ENCODE data around the gene OR52D1. TPM values are rescaled to one million over a fixed set of nuclear protein-coding genes. Genes with fewer than 3 reads are reported as not detected.

The OR52D1 gene
- total and polyA plus RNA-seq, 2 donors from 2014 or later: not detected

DNA sequence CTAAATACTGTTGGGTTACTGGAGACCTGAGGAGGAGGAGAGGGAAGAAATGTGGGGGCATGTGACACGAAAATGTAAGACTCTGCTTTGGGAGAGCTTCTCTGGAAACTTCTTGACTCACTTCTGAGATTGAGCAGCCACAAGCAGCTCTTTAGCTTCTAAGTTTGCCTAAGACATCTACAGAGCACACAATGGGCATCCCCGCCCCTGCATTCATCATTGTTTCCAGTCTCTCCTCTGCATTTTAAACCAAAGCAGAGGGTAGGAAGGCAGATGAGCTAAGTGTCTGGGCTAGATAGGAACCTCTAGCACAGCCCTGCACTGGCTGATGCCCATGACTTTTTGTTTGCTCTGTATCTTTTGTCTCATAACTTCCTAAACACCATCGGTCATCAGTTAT, 2.1 kb upstream of the OR52D1 start:
- Histone ChIP-seq H3K9me3 (ENCODE audit: control insufficient read depth in 2 of 3, insufficient read depth in 1 of 3, low read length in 3 of 3) (no peaks in the 10 kb centered on the region), H3K27me3 (ENCODE audit: control insufficient read depth, insufficient read depth, low read length) (no peaks in the 10 kb centered on the region), H3K27ac (ENCODE audit: low read depth in 2 of 2, low read length in 2 of 2) (no peak overlapping the region), H3K4me1 (ENCODE audit: control insufficient read depth in 2 of 3, insufficient read depth in 2 of 3, low read depth in 1 of 3, low read length in 3 of 3) (no peaks in the 10 kb centered on the region), H3K9ac (ENCODE audit: low read length in 3 of 3) (no peak overlapping the region), H3K36me3 (ENCODE audit: control insufficient read depth in 2 of 3, insufficient read depth in 3 of 3, low read length in 3 of 3) (no peaks in the 10 kb centered on the region), H3K4me3 (ENCODE audit: low read length in 3 of 3) (no peak overlapping the region)
- DNase-seq: no peak
- intact Hi-C loops (cut with DNase I): no loop called here
- no peak for FAIRE-seq
- TF ChIP-seq, protein P1, sequence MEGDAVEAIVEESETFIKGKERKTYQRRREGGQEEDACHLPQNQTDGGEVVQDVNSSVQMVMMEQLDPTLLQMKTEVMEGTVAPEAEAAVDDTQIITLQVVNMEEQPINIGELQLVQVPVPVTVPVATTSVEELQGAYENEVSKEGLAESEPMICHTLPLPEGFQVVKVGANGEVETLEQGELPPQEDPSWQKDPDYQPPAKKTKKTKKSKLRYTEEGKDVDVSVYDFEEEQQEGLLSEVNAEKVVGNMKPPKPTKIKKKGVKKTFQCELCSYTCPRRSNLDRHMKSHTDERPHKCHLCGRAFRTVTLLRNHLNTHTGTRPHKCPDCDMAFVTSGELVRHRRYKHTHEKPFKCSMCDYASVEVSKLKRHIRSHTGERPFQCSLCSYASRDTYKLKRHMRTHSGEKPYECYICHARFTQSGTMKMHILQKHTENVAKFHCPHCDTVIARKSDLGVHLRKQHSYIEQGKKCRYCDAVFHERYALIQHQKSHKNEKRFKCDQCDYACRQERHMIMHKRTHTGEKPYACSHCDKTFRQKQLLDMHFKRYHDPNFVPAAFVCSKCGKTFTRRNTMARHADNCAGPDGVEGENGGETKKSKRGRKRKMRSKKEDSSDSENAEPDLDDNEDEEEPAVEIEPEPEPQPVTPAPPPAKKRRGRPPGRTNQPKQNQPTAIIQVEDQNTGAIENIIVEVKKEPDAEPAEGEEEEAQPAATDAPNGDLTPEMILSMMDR (IDR thresholded peaks at IDR 0.05; ENCODE audit: borderline replicate concordance, extremely low read depth, insufficient read depth): no peak

DNA sequence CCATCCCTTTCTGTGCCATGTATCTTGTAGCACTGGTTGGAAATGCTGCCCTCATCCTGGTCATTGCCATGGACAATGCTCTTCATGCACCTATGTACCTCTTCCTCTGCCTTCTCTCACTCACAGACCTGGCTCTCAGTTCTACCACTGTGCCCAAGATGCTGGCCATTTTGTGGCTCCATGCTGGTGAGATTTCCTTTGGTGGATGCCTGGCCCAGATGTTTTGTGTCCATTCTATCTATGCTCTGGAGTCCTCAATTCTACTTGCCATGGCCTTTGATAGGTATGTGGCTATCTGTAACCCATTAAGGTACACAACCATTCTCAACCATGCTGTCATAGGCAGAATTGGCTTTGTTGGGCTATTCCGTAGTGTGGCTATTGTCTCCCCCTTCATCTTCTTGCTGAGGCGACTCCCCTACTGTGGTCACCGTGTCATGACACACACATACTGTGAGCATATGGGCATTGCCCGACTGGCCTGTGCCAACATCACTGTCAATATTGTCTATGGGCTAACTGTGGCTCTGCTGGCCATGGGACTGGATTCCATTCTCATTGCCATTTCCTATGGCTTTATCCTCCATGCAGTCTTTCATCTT, 414 bp downstream of the OR52D1 start:
- H3K36me3 ChIP-seq (ENCODE audit: control insufficient read depth in 2 of 3, insufficient read depth in 3 of 3, low read length in 3 of 3): no peaks in the 10 kb centered on the region
- H3K9ac ChIP-seq (ENCODE audit: low read length in 3 of 3): no peak overlapping the region
- H3K4me3 ChIP-seq (ENCODE audit: low read length in 3 of 3): no peak overlapping the region
- H3K9me3 ChIP-seq (ENCODE audit: control insufficient read depth in 2 of 3, insufficient read depth in 1 of 3, low read length in 3 of 3): no peaks in the 10 kb centered on the region
- H3K27ac ChIP-seq (ENCODE audit: low read depth in 2 of 2, low read length in 2 of 2): no peak overlapping the region
- FAIRE-seq (no peak), DNase-seq (no peak)
- H3K4me1 ChIP-seq (ENCODE audit: control insufficient read depth in 2 of 3, insufficient read depth in 2 of 3, low read depth in 1 of 3, low read length in 3 of 3): no peaks in the 10 kb centered on the region
- no peaks in the 10 kb centered on the region for H3K27me3 ChIP-seq (ENCODE audit: control insufficient read depth, insufficient read depth, low read length)
- TF ChIP-seq, protein P1 (IDR thresholded peaks at IDR 0.05; ENCODE audit: borderline replicate concordance, extremely low read depth, insufficient read depth): no peak
- intact Hi-C loops (cut with DNase I): no loop called here

DNA sequence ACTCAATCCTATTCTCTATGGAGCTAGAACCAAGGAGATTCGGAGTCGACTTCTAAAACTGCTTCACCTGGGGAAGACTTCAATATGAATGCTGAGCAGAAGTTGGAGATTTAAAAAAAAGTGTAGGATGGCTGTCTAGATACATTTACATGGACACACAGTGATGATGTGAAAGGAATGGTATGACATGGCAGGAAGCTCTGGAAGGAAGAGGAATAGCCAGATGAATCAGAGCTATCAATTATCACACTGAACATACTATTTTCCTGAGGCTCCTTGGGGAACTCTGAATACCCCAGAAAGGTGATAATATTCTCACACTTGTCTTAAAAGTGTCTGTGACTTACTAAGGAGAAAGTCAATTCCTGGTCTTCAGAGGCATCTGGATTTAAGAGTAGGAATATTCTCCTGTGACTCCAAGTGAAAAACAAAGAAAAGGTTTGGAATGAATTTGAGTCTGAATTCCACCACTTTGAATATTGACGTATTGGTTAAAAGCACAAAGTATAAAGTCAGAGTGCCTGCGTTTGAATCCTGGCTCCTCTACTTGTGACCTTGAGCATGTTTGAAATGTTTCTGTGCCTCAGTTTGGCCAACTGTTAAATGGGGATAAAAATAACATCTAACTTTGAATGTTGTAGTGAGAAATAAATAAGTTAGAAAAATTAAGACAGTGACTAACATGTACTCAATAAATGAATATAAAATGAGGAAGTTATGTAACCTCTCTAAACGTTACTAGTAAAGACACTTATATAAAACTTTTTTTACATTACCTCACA, 1.3 kb downstream of the OR52D1 start:
- intact Hi-C loops (cut with DNase I): no loop called here
- Histone ChIP-seq H3K36me3 (ENCODE audit: control insufficient read depth in 2 of 3, insufficient read depth in 3 of 3, low read length in 3 of 3) (no peaks in the 10 kb centered on the region), H3K27me3 (ENCODE audit: control insufficient read depth, insufficient read depth, low read length) (no peaks in the 10 kb centered on the region), H3K27ac (ENCODE audit: low read depth in 2 of 2, low read length in 2 of 2) (no peak overlapping the region), H3K4me1 (ENCODE audit: control insufficient read depth in 2 of 3, insufficient read depth in 2 of 3, low read depth in 1 of 3, low read length in 3 of 3) (no peaks in the 10 kb centered on the region), H3K9me3 (ENCODE audit: control insufficient read depth in 2 of 3, insufficient read depth in 1 of 3, low read length in 3 of 3) (no peaks in the 10 kb centered on the region), H3K9ac (ENCODE audit: low read length in 3 of 3) (no peak overlapping the region), H3K4me3 (ENCODE audit: low read length in 3 of 3) (no peak overlapping the region)
- TF ChIP-seq, protein P1 (IDR thresholded peaks at IDR 0.05; ENCODE audit: borderline replicate concordance, extremely low read depth, insufficient read depth): no peak
- DNase-seq (no peak), FAIRE-seq (no peak)
